Brain microvascular endothelial cell (primary cell): ENCODE data around the gene TCF7L2.

Experiments used
- DNase-seq: peaks from one replicate; pipeline ENCODE4 v3.0.0-alpha.2; 2020
- H3K27ac ChIP-seq: fragments of 250-450 bp; sonication (Bioruptor Pico); 2 replicates; pipeline ENCODE4 v1.5.1; 2020; ENCODE audit warnings: mild to moderate bottlenecking, moderate library complexity
- H3K27me3 ChIP-seq: fragments of 250-450 bp; sonication (Bioruptor Pico); replicated peaks from 2 replicates; pipeline ENCODE4 v1.5.1; 2020; ENCODE audit warnings: mild to moderate bottlenecking
- H3K36me3 ChIP-seq: fragments of 250-450 bp; sonication (Bioruptor Pico); replicated peaks from 2 replicates; pipeline ENCODE4 v1.5.1; 2020; ENCODE audit warnings: mild to moderate bottlenecking
- H3K4me3 ChIP-seq: 2 replicates; pipeline ENCODE4 v1.5.1; 2011; ENCODE audit warnings: low read depth, mild to moderate bottlenecking, control low read depth, low read length, moderate library complexity
- in situ Hi-C: cut with HindIII; loops from 2 replicates; pipeline ENCODE4 v1.10.0; 2017; ENCODE audit warnings: low sequenced_read_pairs, low pct_ligation_motif_present
- TF ChIP-seq, protein P1 (sequence below): IDR thresholded peaks from 2 replicates; pipeline ENCODE4 v1.5.1; 2011; ENCODE audit warnings: low read depth, mild to moderate bottlenecking, moderate library complexity, low read length, control low read depth, inconsistent platforms; ENCODE audit errors: missing control alignments

Gene TCF7L2

DNA sequence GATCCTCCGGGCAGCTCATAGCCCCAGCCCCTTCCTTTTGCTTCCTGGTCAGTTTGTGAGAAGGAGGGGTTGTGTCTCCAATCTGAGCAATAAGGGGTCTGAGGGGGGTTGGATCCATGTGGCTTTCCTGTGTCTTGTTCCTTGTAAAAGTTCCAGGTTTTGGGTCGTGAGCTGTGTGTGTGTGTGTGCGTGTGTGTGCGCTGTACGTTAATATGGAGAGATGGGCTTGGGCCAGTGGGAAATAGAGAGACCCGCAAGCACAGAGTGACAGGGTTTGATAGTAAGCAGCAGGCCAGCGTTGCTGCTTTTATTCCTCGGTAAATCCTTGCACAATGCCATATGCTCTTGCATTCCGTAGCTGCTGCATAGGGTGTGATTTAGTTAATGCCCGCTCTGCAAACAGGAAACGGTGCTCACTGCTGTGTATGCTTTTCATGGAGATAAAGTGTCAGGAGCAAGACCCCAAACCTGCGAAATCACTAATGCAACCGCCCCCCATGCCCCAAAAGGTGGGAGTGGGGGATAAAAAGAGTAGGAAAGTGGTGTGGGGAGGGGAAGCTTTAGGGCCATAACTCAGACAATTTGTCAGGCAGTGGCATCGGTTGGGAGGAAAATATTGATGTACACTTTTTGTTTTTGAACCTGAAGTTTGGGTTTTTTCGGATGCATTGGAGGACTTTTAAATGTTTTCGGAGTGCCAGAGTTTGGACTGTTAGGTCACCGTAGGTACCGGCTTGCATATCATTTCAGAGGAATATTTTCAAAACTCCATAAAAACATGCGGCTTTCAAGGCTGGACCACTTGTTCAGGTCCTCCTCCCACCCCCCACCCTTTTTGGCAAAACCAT lies 108.7 kb downstream of the TCF7L2 start:
- TF ChIP-seq, protein P1, sequence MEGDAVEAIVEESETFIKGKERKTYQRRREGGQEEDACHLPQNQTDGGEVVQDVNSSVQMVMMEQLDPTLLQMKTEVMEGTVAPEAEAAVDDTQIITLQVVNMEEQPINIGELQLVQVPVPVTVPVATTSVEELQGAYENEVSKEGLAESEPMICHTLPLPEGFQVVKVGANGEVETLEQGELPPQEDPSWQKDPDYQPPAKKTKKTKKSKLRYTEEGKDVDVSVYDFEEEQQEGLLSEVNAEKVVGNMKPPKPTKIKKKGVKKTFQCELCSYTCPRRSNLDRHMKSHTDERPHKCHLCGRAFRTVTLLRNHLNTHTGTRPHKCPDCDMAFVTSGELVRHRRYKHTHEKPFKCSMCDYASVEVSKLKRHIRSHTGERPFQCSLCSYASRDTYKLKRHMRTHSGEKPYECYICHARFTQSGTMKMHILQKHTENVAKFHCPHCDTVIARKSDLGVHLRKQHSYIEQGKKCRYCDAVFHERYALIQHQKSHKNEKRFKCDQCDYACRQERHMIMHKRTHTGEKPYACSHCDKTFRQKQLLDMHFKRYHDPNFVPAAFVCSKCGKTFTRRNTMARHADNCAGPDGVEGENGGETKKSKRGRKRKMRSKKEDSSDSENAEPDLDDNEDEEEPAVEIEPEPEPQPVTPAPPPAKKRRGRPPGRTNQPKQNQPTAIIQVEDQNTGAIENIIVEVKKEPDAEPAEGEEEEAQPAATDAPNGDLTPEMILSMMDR: no peak
- peak; percentile 58 for DNase-seq
- peak overlapping the region; percentile 72 for H3K27ac ChIP-seq
- H3K4me3 ChIP-seq: no peak overlapping the region
- H3K27me3 ChIP-seq: no peaks in the 10 kb centered on the region
- in situ Hi-C loops: no loop called here
- H3K36me3 ChIP-seq: no peaks in the 10 kb centered on the region

DNA sequence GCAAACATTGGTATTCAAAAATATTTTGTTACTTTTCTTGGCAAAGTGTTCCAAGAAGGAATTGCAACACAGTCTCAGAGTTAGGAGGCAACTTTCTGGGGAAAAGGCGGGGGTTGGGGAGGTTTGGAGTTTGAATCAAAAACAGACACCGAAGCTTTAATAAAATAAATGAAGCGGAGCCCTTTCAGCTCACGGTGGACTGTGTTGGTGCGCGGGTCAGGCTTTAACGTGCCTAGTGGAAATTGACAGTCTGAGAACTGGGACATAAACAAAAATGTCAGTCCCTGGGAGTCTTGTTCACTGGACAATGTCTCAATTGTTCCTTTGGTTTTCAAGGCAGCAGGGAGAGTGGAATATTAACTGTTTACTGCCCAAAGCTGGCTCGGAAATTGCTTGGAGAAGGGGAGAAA lies 109.3 kb downstream of the TCF7L2 start:
- Histone ChIP-seq H3K27me3 (no peaks in the 10 kb centered on the region), H3K36me3 (no peaks in the 10 kb centered on the region), H3K4me3 (peak overlapping the region; percentile 30), H3K27ac (peak overlapping the region; percentile 72)
- in situ Hi-C loops: no loop called here
- TF ChIP-seq, protein P1: no peak
- DNase-seq: no peak

DNA sequence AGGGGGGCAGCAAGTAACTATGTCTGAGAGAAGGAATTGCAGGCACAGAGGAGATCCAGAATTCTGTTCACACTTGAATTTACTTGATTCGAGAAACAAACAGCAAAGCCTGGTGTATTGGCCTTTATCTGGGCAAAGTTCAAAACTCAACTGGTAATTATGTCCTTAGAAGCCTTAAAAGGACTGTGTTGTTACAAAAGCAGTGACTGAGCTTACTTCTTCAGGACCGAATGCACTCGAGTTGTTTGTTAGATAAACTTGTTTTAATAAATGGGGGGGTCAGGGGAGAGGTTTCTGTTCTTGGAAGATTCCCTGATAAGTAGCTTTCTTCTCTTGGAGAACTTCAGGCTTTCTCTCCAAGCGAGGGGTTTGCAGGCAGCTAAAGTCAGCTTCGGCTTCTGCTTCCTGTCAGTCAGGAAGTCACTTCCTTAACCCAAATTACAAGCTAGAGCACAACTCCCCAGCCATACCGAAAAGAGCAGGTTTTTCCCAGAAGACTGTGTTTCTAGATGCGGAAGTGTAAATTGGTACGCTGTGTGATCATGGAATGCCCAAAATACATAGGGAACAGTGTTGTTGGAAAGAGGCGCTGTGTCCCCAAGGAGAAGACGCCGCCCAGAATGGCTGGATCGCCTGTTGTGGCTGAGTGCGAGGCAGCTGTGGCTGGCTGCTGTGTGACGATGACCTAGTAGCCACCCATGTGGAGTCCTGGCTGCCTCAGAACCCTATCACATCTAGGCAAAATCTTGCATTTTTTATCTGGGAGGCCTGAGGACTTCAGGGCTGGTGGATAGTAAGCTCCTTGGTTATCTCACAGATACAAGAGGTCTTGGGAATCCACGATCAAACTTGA lies 110.4 kb downstream of the TCF7L2 start:
- no peaks in the 10 kb centered on the region for H3K36me3 ChIP-seq
- no peak overlapping the region for H3K4me3 ChIP-seq
- DNase-seq: no peak
- no peaks in the 10 kb centered on the region for H3K27me3 ChIP-seq
- peak overlapping the region; percentile 72 for H3K27ac ChIP-seq
- in situ Hi-C loops: no loop called here
- TF ChIP-seq, protein P1: no peak

DNA sequence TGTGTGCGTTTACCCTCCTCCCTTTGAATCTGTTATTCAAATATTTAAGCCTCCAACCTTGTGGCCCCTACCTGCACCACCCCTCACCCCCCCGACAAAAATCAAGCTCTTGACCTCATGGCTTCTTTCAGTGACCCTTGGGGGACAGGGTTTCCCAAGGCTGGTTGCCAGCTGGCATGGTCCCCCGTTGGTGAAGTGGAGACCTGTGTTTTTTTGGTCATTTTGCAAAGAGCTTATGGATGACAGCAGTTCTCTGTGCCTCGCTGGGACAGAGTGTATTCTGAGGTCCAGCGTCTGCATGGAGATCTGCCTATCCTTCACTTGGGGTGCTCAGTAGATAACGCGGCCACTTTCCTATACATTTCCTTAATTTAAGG lies 111.0 kb downstream of the TCF7L2 start:
- H3K27ac ChIP-seq: no peak overlapping the region
- no peaks in the 10 kb centered on the region for H3K36me3 ChIP-seq
- H3K4me3 ChIP-seq: no peak overlapping the region
- in situ Hi-C loops: no loop called here
- DNase-seq: no peak
- H3K27me3 ChIP-seq: no peaks in the 10 kb centered on the region
- TF ChIP-seq, protein P1: no peak

DNA sequence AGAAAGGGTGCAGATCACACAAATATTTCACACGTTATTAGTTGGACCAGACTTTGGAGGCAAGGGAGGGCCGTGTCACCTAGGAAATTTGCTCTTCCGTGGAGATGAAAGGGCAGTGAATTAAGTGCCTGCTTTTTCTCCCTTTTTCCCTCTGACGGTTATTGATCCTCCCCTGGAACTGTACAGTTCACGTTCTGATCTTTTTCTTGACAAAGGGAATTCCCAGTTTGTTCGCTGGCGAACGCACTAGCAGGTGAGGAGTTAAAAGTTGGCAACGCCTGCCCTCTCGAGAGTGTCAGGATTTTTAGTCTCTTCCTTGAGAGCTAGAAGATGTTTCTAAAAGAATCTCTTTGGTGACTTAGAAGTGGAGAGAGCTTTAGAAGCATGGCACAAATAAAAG lies 111.5 kb downstream of the TCF7L2 start:
- in situ Hi-C loops: no loop called here
- H3K36me3 ChIP-seq: no peaks in the 10 kb centered on the region
- TF ChIP-seq, protein P1: no peak
- no peaks in the 10 kb centered on the region for H3K27me3 ChIP-seq
- H3K27ac ChIP-seq: no peak overlapping the region
- H3K4me3 ChIP-seq: no peak overlapping the region
- no peak for DNase-seq
